ENCODE measurements around the gene TMEM132E.

Gene TMEM132E

GRCh38 chr17:34581446-34582184 lies 2.2 kb downstream of the TMEM132E start:
- H3K4me1 ChIP-seq (ENCODE audit: control insufficient read depth in 1 of 2, insufficient read depth in 2 of 2, low read length in 2 of 2): peaks cover 0 to 15% of the 10 kb centered on the region in 2 donors
- H3K4me3 ChIP-seq (ENCODE audit: low read depth in 1 of 2, low read length in 2 of 2): no peak overlapping the region
- H3K27me3 ChIP-seq (ENCODE audit: control insufficient read depth in 1 of 2, insufficient read depth in 2 of 2, low read length in 2 of 2): peaks cover 68 to 91% of the 10 kb centered on the region in 2 donors
- H3K27ac ChIP-seq (ENCODE audit: low read depth, low read length): no peak overlapping the region
- H3K36me3 ChIP-seq (ENCODE audit: control insufficient read depth in 1 of 2, insufficient read depth in 2 of 2, low read length in 2 of 2): no peaks in the 10 kb centered on the region
- H3K9me3 ChIP-seq (ENCODE audit: control insufficient read depth in 1 of 2, low read length in 2 of 2): no peaks in the 10 kb centered on the region
- H3K9ac ChIP-seq (ENCODE audit: low read depth in 1 of 2, low read length in 2 of 2): no peak overlapping the region

- H3K4me3 ChIP-seq (ENCODE audit: low read depth in 1 of 2, low read length in 2 of 2): no peak overlapping the region
- no peak overlapping the region for H3K9ac ChIP-seq (ENCODE audit: low read depth in 1 of 2, low read length in 2 of 2)
- H3K27ac ChIP-seq (ENCODE audit: low read depth, low read length): no peak overlapping the region
- H3K36me3 ChIP-seq (ENCODE audit: control insufficient read depth in 1 of 2, insufficient read depth in 2 of 2, low read length in 2 of 2): no peaks in the 10 kb centered on the region
- peaks cover 0 to 15% of the 10 kb centered on the region in 2 donors for H3K4me1 ChIP-seq (ENCODE audit: control insufficient read depth in 1 of 2, insufficient read depth in 2 of 2, low read length in 2 of 2)
- H3K9me3 ChIP-seq (ENCODE audit: control insufficient read depth in 1 of 2, low read length in 2 of 2): no peaks in the 10 kb centered on the region
- H3K27me3 ChIP-seq (ENCODE audit: control insufficient read depth in 1 of 2, insufficient read depth in 2 of 2, low read length in 2 of 2): peaks cover 63 to 84% of the 10 kb centered on the region in 2 donors
Observed at GRCh38 chr17:34582185-34582900, 3.0 kb downstream of the TMEM132E start.

GRCh38 chr17:34582901-34583245 lies 3.5 kb downstream of the TMEM132E start:
- H3K36me3 ChIP-seq (ENCODE audit: control insufficient read depth in 1 of 2, insufficient read depth in 2 of 2, low read length in 2 of 2): no peaks in the 10 kb centered on the region
- no peak overlapping the region for H3K27ac ChIP-seq (ENCODE audit: low read depth, low read length)
- H3K4me3 ChIP-seq (ENCODE audit: low read depth in 1 of 2, low read length in 2 of 2): no peak overlapping the region
- H3K4me1 ChIP-seq (ENCODE audit: control insufficient read depth in 1 of 2, insufficient read depth in 2 of 2, low read length in 2 of 2): peaks cover 0 to 15% of the 10 kb centered on the region in 2 donors
- no peaks in the 10 kb centered on the region for H3K9me3 ChIP-seq (ENCODE audit: control insufficient read depth in 1 of 2, low read length in 2 of 2)
- H3K27me3 ChIP-seq (ENCODE audit: control insufficient read depth in 1 of 2, insufficient read depth in 2 of 2, low read length in 2 of 2): peaks cover 61 to 82% of the 10 kb centered on the region in 2 donors
- H3K9ac ChIP-seq (ENCODE audit: low read depth in 1 of 2, low read length in 2 of 2): no peak overlapping the region

- H3K9me3 ChIP-seq (ENCODE audit: control insufficient read depth in 1 of 2, low read length in 2 of 2): no peaks in the 10 kb centered on the region
- H3K4me1 ChIP-seq (ENCODE audit: control insufficient read depth in 1 of 2, insufficient read depth in 2 of 2, low read length in 2 of 2): peaks cover 0 to 15% of the 10 kb centered on the region in 2 donors
- H3K27ac ChIP-seq (ENCODE audit: low read depth, low read length): no peak overlapping the region
- H3K4me3 ChIP-seq (ENCODE audit: low read depth in 1 of 2, low read length in 2 of 2): no peak overlapping the region
- peaks cover 50 to 71% of the 10 kb centered on the region in 2 donors for H3K27me3 ChIP-seq (ENCODE audit: control insufficient read depth in 1 of 2, insufficient read depth in 2 of 2, low read length in 2 of 2)
- no peak overlapping the region for H3K9ac ChIP-seq (ENCODE audit: low read depth in 1 of 2, low read length in 2 of 2)
- H3K36me3 ChIP-seq (ENCODE audit: control insufficient read depth in 1 of 2, insufficient read depth in 2 of 2, low read length in 2 of 2): no peaks in the 10 kb centered on the region
Observed at GRCh38 chr17:34584805-34585416, 5.5 kb downstream of the TMEM132E start.

GRCh38 chr17:34586346-34586846 lies 7.0 kb downstream of the TMEM132E start:
- no peak overlapping the region for H3K4me3 ChIP-seq (ENCODE audit: low read depth in 1 of 2, low read length in 2 of 2)
- no peaks in the 10 kb centered on the region for H3K9me3 ChIP-seq (ENCODE audit: control insufficient read depth in 1 of 2, low read length in 2 of 2)
- peaks cover 0 to 3% of the 10 kb centered on the region in 2 donors for H3K4me1 ChIP-seq (ENCODE audit: control insufficient read depth in 1 of 2, insufficient read depth in 2 of 2, low read length in 2 of 2)
- no peak overlapping the region for H3K9ac ChIP-seq (ENCODE audit: low read depth in 1 of 2, low read length in 2 of 2)
- no peak overlapping the region for H3K27ac ChIP-seq (ENCODE audit: low read depth, low read length)
- H3K27me3 ChIP-seq (ENCODE audit: control insufficient read depth in 1 of 2, insufficient read depth in 2 of 2, low read length in 2 of 2): peaks cover 35 to 61% of the 10 kb centered on the region in 2 donors
- no peaks in the 10 kb centered on the region for H3K36me3 ChIP-seq (ENCODE audit: control insufficient read depth in 1 of 2, insufficient read depth in 2 of 2, low read length in 2 of 2)

- no peak overlapping the region for H3K27ac ChIP-seq (ENCODE audit: low read depth, low read length)
- H3K36me3 ChIP-seq (ENCODE audit: control insufficient read depth in 1 of 2, insufficient read depth in 2 of 2, low read length in 2 of 2): no peaks in the 10 kb centered on the region
- H3K27me3 ChIP-seq (ENCODE audit: control insufficient read depth in 1 of 2, insufficient read depth in 2 of 2, low read length in 2 of 2): peaks cover 17 to 42% of the 10 kb centered on the region in 2 donors
- H3K4me3 ChIP-seq (ENCODE audit: low read depth in 1 of 2, low read length in 2 of 2): no peak overlapping the region
- peaks cover 0 to 3% of the 10 kb centered on the region in 2 donors for H3K4me1 ChIP-seq (ENCODE audit: control insufficient read depth in 1 of 2, insufficient read depth in 2 of 2, low read length in 2 of 2)
- H3K9me3 ChIP-seq (ENCODE audit: control insufficient read depth in 1 of 2, low read length in 2 of 2): no peaks in the 10 kb centered on the region
- no peak overlapping the region for H3K9ac ChIP-seq (ENCODE audit: low read depth in 1 of 2, low read length in 2 of 2)
Observed at GRCh38 chr17:34588266-34588665, 8.9 kb downstream of the TMEM132E start.

GRCh38 chr17:34589120-34589965 lies 10.0 kb downstream of the TMEM132E start:
- H3K27ac ChIP-seq (ENCODE audit: low read depth, low read length): no peak overlapping the region

GRCh38 chr17:34592002-34592401 lies 12.6 kb downstream of the TMEM132E start:
- no peaks in the 10 kb centered on the region for H3K9me3 ChIP-seq (ENCODE audit: control insufficient read depth in 1 of 2, low read length in 2 of 2)
- H3K36me3 ChIP-seq (ENCODE audit: control insufficient read depth in 1 of 2, insufficient read depth in 2 of 2, low read length in 2 of 2): no peaks in the 10 kb centered on the region
- peaks cover 9 to 20% of the 10 kb centered on the region in 2 donors for H3K27me3 ChIP-seq (ENCODE audit: control insufficient read depth in 1 of 2, insufficient read depth in 2 of 2, low read length in 2 of 2)
- H3K4me1 ChIP-seq (ENCODE audit: control insufficient read depth in 1 of 2, insufficient read depth in 2 of 2, low read length in 2 of 2): no peaks in the 10 kb centered on the region
- H3K4me3 ChIP-seq (ENCODE audit: low read depth in 1 of 2, low read length in 2 of 2): no peak overlapping the region
- no peak overlapping the region for H3K9ac ChIP-seq (ENCODE audit: low read depth in 1 of 2, low read length in 2 of 2)
- no peak overlapping the region for H3K27ac ChIP-seq (ENCODE audit: low read depth, low read length)

More at GRCh38 chr17:34589120-34589965, 10.0 kb downstream of the TMEM132E start:
- Histone ChIP-seq H3K9me3 (ENCODE audit: control insufficient read depth in 1 of 2, low read length in 2 of 2) (no peaks in the 10 kb centered on the region), H3K36me3 (ENCODE audit: control insufficient read depth in 1 of 2, insufficient read depth in 2 of 2, low read length in 2 of 2) (no peaks in the 10 kb centered on the region), H3K9ac (ENCODE audit: low read depth in 1 of 2, low read length in 2 of 2) (no peak overlapping the region), H3K4me1 (ENCODE audit: control insufficient read depth in 1 of 2, insufficient read depth in 2 of 2, low read length in 2 of 2) (peaks cover 0 to 3% of the 10 kb centered on the region in 2 donors), H3K4me3 (ENCODE audit: low read depth in 1 of 2, low read length in 2 of 2) (no peak overlapping the region), H3K27me3 (ENCODE audit: control insufficient read depth in 1 of 2, insufficient read depth in 2 of 2, low read length in 2 of 2) (peaks cover 14 to 31% of the 10 kb centered on the region in 2 donors)

- Histone ChIP-seq H3K27ac (ENCODE audit: low read depth, low read length) (no peak overlapping the region), H3K9me3 (ENCODE audit: control insufficient read depth in 1 of 2, low read length in 2 of 2) (no peaks in the 10 kb centered on the region), H3K4me3 (ENCODE audit: low read depth in 1 of 2, low read length in 2 of 2) (no peak overlapping the region), H3K4me1 (ENCODE audit: control insufficient read depth in 1 of 2, insufficient read depth in 2 of 2, low read length in 2 of 2) (no peaks in the 10 kb centered on the region), H3K36me3 (ENCODE audit: control insufficient read depth in 1 of 2, insufficient read depth in 2 of 2, low read length in 2 of 2) (no peaks in the 10 kb centered on the region), H3K9ac (ENCODE audit: low read depth in 1 of 2, low read length in 2 of 2) (no peak overlapping the region), H3K27me3 (ENCODE audit: control insufficient read depth in 1 of 2, insufficient read depth in 2 of 2, low read length in 2 of 2) (peaks cover 4 to 6% of the 10 kb centered on the region in 2 donors)
Observed at GRCh38 chr17:34596920-34597319, 17.5 kb downstream of the TMEM132E start.

Data from duodenal mucosa (tissue), 2 donors.